GM19240 (cell line): ENCODE measurements around the gene MS4A4A.
"Not testable (repeated sequence)": the region's sequence is repeated elsewhere in the genome, so short reads cannot be mapped to it uniquely, and the experiment has no call there.

Source experiments
- DNase-seq: peaks from one replicate; pipeline ENCODE4 v3.0.0; 2011; ENCODE audit warnings: low spot score; ENCODE audit not compliant: insufficient read length

MS4A4A gene

DNA sequence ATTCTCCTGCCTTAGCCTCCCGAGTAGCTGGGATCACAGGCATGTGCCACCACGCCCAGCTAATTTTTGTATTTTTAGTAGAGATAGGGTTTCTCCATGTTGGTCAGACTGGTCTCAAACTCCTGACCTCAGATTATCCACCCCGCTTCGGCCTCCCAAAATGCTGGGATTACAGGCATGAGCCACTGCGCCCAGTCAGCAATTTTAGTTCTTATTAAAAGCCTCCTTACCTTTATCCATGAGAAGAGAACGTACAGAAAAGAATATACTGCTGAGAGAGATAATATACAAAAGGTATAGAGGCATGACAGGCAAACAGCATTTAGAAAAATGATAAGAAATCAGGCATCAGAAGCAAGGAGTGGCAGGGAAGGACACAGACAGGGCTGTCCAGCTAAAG lies 21.4 kb downstream of the MS4A4A start:
- not testable (repeated sequence) for DNase-seq

DNA sequence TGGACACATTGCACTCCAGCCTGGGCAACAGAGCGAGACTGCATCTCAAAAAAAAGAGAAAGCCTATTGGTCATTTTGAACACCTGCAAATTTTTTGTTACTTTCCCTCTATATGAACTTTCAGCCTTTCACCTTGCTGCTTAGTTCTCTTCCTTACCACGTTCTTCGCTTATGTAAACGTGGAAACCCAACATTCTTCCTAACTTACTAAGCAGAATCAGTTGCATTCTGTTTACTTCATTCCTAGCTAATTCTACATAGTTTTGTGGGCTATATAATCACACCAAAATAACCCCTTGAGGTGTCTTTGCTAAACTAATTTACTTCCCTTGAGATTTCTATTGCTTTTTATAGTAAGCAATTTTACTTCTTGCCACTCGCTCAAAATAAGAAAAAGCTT lies 23.2 kb downstream of the MS4A4A start:
- no peak for DNase-seq

DNA sequence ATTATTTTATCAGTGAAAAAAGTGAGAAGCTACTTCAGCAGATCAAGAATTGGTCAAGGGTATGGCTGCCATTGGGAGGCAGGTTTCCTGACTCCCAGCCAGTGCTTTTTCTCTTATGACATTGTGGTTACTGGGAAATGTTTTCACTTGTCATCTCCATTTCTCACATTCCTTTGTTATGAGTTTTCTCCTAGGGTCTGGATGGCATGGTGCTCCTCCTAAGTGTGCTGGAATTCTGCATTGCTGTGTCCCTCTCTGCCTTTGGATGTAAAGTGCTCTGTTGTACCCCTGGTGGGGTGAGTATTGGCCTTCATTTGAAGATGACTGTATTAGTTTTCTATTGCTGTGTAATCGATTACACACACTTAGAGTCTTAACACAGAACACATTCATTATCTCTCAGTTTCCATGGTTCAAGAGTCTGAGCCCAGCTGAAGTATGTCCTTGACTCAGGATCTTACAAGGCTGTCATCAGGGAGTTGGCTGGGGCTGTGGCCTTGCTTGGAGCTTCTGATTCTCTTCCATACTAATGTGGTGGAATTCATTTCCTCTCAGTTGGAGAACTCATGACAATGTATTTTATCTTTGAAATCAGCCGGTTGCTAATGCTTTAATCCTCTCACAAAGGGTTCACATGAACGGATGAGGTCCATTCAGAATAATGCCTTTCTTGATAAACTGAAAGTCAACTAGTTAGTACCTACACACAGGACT lies 25.6 kb downstream of the MS4A4A start:
- DNase-seq: no peak

DNA sequence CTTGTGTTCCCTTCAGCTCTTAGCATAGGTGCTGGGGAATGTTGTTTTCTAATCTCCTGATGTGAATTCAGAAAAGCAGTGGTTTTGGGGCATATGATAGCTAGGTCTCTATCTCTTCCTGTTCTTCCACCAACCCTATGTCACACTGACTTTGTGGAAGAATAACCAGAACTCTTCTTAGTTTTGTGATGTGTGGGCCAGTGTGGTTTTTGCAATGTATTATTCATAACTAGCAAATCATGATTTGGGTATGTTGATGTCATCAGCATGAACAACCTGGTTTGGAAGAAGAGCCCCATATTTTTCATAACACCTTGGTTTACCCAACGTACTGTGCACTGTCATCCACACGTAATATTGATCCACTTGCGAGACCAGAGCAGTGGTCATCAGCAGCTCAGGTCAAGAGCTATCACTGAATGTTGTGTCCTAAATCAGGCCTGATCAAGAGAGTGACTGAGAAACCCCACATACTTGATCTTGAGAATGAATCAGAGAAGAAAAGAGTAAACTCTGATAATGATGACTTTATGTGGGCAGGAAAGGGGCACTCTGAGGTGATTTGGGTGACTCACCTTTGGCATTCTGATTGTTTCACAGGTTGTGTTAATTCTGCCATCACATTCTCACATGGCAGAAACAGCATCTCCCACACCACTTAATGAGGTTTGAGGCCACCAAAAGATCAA lies 27.2 kb downstream of the MS4A4A start:
- DNase-seq: no peak

DNA sequence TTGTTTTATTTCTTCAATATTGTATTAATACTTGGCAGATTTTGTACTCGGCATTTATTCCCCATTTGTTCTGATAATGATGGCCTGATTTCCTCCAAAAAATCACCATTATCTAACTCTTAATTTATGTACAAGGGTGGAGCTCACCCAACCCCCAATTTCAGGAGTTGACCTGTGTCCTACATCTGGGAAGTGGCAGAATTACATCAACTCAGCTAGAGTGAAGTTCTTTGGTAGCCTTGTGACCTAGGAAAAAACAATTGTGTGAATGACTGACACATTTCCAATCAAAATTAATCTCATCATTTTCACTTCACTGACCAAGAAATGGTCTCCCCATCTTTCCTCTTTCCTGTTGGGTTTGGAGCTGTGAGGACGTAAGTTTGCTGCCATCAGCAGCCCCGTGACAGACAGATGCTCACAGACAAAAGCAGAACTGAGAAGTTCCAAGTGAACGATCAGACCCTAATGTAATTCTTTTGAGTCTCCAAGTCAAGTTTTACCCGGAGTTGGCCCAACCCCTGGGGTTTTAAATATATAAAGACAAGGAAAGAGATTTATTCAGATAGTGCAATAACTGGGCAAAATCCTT lies 30.0 kb downstream of the MS4A4A start:
- DNase-seq: peak; percentile 8

DNA sequence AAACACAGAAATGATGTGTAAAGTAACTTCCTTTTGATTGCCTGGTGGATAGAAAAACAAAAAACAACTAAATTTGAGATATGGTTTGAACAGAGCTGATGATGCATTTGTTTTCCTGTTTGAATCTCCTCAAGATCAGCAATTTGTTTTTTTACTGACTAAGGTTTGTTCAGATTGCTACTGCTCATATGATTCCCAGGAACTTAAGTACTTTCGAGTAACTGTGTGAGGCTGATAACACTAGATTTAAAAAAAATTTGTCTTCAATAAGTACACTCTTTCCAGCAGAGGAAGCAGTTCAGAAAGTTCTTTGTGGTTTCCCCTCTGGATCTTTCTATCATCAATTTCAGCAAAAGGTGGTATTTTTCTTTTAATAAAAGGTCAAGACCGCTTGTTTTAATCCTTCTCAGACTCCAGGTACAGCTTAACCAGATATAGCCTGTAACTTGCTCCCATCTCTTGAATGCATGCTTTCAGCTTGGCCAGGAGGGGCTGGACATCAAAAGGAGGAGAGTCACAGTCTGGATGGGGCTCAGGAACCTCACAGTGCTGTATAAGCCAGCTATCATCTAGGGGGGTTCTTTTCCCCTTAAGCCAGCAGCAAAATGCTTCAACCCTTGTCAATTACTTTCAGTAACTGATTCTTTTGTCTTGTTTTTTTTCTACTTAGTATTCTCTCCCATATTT lies 34.3 kb downstream of the MS4A4A start:
- no peak for DNase-seq

DNA sequence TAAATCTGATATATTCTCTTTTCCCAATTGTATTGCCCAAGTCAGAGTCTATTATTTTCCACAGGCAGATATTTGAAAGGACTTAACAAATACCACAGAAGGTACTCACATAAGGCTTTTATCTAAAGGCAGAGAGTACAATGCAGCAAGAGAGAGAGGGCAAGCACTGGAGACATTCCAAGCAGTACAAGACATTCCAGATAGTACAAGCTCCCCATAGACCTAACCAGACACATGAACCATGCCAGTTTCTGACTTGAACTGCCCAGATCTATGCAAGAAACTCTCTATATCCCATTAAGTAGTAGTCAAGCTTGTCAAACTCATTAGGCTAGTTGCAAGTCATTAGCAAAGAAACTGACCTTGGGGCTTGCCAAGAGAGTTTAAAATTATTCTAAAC lies 35.4 kb downstream of the MS4A4A start:
- DNase-seq: no peak

DNA sequence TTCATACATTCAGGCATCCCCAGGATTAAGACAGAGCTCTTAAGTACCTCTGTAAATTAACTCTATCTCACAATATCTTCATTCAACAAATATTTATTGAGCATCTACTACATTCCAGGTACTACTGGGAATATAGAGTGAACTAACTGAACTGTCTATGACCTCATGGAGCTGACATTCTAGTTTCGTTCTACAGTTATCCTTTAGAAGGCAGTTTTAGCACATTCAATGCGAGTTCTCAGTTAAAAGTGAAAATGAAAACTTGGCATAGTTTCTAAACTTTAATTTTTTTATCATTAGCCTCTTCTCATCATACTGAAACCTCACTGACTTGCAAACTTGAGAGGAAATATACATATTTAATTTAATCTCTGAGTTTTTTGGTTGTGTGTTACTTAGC lies 35.9 kb downstream of the MS4A4A start:
- DNase-seq: no peak

DNA sequence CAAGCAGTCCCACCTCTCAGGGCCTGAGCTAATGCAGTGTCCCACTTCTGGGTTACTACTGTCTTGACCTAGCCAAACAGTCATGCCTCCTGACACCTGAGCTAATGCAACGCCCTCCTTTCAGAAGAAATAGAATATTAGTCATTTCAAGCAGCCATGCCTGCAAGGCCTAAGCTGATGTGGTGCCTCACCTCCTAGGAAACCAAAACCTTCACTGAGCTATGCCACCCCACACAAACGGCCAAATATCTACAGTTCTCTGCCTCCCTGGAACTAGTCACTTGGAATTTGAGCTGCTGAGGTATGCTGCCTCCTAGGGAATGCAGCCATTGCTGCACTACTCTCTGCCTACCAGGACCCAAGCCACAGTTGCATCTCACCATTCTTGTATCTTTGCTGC lies 38.3 kb downstream of the MS4A4A start:
- no peak for DNase-seq

GRCh38 chr11:60321051-60321450 lies 40.6 kb downstream of the MS4A4A start:
- DNase-seq: no peak

DNA sequence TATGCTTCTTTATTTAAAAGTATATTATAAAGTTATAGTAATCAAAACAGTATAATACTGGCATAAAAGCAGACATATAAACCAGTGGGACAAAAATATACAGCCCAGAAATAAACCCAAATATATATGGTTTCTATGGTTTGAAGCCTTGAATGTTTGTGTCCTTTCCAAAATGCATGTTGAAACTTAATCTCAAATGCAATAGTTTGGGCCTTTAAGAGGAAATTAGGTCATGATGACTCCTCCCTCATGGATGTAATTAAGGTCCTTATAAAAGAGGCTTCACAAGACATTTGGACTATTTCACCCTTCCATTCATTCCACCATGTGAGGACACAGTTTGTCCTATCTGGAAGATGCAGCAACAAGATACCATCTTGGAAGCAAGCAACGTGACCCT lies 46.5 kb downstream of the MS4A4A start, which contains the start of gene MS4A6E:
MS4A6E (plus strand) TSS at position 301 of the 400 bp plus-strand sequence. CDS start 7,641 bp downstream, outside the sequence.
- DNase-seq: no peak

- DNase-seq: no peak
These were observed 48.0 kb downstream of the MS4A4A start for GRCh38 chr11:60328460-60328859.

DNA sequence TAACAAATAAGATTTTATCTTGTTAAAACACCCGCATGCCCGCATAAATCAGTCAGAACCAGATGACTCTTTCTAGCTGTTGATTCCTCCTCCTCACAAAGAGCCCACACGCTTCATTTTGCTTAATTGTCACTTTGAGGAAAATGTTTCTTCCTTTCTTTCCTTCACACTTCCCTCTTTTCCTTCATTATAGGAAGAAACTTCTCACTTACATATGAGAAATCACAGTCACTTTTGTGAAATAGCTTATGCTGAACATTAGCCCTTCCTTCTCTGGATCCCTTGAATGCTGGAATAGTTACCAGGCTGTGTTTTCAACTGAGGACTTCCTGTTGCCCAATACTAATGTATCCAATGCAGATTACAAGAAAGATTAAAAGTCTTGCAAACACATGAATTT lies 52.4 kb downstream of the MS4A4A start:
- DNase-seq: no peak

- peak; percentile 28 for DNase-seq
These were observed 53.6 kb downstream of the MS4A4A start for GRCh38 chr11:60334005-60334620.

DNA sequence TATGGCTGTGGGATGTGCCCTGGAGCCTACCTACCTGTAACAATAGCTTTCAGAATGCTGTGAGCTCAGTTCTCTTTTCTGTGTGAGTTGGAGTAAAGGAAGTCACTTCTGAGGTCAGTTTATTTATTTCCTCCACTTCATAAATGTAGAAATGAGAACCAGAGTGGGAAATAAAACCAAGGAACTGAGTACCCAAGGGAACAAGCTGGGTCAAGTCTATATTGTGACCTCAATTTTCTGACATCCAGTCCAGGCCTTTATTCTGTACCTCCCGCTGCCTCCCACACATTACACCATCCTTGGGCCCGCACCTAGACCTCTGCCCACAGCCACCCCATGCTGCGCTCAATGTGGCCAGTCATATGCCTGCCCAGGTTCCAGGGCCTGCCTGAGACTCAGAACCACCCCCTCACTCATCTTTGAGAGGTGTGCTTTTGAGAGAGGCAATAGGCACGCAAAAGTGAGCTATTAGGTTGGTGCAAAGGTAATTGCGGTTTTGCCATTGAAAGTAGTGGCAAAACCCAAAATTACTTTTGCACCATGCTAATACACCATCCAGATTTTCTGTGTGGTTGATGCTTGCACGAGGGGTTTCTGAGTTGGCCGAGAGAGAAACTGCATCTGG lies 56.4 kb downstream of the MS4A4A start:
- no peak for DNase-seq

DNA sequence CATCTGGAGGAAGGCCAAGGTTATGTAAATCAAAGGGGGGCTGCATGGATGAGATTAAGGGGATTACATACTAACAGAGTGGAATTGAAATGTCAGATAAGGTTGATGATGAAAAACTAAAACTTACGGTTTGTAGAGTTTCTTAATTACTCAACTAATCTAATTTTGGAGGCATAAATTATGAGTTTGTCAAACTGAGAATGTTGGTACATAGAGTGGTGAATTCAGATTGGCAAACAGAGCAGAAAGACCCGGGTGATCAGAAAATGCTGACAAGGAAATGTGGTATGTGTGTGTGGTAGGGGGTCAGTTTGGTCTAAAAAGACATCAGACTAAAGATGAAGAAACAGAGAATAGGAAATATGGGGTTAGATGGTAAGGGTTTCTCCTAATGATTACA lies 57.6 kb downstream of the MS4A4A start:
- DNase-seq: no peak

GRCh38 chr11:60339356-60339755 lies 58.9 kb downstream of the MS4A4A start:
- no peak for DNase-seq

GRCh38 chr11:60343094-60343704 lies 62.7 kb downstream of the MS4A4A start:
- no peak for DNase-seq

- no peak for DNase-seq
These were observed 63.7 kb downstream of the MS4A4A start for GRCh38 chr11:60344146-60344545.

- DNase-seq: no peak
These were observed 65.0 kb downstream of the MS4A4A start for GRCh38 chr11:60345489-60345888.
